Activated T-cell treated with anti-CD3 and anti-CD28 coated beads for 48 hours (primary cell): Measurements from ENCODE around the gene LRRC4B.

ENCODE experiments used
- DNase-seq: peaks from one replicate; pipeline ENCODE4 v3.0.0-alpha.2; 2020; ENCODE audit warnings: low read depth

The LRRC4B gene

DNA sequence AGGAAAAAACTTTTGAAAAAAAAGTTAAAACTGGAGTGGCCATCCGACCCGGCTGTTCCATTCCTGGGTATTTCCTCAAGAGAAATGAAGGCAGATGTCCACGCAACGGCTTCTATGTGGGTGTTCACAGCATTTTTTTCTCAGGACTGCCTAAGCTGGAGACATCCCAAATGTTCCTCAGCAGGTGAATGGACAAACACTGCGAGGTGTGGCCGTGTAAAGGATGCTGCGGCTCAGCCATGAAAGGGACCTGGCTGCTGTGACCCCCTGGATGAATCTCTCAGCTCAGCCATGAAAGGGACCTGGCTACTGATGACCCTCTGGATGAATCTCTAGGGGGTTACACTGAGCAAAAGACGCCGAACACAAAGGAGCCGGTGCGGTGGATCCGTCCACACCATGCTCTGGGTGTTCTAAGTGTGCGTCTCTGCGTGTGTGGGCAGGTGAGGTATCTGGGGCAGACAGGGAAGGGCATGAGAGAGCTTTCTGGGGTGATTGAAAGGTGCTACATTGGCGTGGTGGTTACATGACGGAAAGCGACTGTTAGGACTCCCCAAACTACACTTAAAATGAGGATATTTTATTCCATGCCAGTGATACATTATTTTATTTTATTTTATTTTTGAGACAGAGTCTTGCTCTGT lies 47.3 kb downstream of the LRRC4B start:
- DNase-seq, result no peak

- DNase-seq, result no peak
Observed at GRCh38 chr19:50519006-50519575, 49.1 kb downstream of the LRRC4B start.

DNA sequence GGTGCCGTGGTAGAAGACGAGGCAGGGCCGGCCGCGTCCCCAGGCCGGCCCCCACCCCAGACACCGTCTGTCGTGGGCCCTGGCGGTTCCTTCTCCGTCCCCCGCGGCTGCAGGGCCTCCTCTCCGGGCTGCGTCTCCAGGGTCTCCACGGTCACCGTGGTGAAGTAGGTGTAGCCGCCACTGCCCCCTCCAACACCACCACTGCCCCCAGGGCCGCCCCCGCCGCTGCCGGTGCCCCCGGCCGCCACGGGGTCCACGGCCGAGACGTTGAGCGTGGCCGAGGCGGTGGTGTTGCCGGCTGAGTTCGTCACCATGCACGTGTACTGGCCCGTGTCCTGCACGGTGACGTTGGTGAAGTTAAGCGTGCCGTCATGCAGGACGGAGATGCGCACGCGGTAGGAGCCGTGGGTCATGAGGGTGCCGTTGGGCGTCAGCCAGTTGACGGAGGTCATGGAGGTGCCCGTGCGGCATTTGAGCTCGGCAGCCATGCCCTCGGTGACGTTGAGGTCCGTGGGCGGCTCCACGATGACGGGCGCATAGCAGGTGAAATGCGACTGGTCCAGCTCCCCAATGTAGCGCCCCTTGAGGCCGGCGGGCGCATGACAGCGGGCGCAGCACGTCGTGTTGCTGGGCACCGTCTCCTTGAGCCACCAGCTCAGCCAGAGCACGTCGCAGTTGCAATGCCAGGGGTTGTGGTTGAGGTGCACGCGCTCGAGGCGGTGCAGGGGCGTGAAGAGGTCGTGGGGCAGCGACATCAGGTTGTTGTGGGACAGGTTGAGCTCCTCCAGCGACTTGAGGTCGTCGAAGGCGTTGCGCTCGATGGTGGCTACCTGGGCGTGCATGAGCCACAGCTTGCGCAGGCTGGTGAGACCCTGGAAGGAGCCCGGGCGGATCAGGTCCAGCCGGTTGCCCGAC lies 49.9 kb downstream of the LRRC4B start:
- DNase-seq, result no peak

DNA sequence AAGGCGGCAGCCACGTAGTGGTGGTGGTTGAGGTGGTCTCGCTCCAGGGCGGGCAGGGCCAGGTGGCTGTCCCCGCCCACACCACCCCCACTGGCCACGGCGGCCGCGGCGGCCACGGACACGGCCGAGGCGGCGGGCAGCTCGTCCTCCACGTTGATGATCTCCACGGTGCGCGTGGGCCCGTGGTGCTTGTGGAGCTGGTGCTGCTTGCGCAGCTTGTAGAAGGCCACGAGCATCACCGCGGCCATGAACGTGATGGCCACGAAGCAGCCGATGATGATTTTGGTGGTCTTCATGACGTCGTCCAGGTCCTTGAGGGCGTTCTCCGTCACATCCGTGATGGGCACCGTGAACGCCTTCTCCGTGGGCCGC lies 50.5 kb downstream of the LRRC4B start:
- no peak for DNase-seq

- no peak for DNase-seq
Observed at GRCh38 chr19:50516964-50517703, 51.1 kb downstream of the LRRC4B start.

DNA sequence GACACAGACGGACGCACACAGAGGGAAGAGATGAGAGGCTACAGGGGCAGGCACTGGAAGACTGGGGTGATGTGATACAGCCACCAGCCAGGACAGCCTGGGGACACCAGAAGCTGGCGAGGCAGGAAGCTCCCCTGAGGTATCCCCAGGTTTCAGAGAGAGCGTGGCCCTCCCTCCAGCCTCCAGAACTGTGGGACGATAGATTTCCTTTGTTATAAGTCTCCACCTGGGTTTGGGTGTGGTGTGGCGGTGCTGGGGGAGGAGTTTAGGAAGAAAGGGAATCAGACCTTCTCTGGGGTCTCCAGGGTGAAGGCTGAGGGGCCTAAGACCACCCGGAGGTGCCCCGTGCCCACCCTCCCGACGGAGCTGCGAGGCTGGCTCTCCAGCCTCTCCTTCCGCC lies 51.8 kb downstream of the LRRC4B start:
- DNase-seq, result no peak

DNA sequence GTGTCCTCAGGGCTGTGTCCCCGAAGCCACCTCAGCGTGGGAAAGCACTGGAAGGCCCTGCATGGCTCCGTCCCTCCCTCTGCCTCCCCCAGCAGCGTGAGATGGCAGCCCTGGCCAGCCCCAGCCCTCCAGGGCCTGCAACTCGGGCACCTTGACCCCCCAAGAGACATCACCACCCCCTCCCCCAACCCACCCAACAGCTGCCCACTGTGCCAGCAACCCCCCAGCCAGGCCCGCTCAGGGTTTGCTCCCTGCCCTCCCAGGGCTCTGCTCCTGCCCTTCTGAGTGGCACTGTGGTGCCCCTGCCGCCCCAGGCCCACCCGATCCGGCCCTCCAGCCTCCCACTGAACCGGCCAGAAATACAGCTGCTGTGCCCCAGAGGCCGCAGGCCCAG lies 53.1 kb downstream of the LRRC4B start:
- no peak for DNase-seq

- no peak for DNase-seq
Observed at GRCh38 chr19:50514346-50515167, 53.7 kb downstream of the LRRC4B start.

DNA sequence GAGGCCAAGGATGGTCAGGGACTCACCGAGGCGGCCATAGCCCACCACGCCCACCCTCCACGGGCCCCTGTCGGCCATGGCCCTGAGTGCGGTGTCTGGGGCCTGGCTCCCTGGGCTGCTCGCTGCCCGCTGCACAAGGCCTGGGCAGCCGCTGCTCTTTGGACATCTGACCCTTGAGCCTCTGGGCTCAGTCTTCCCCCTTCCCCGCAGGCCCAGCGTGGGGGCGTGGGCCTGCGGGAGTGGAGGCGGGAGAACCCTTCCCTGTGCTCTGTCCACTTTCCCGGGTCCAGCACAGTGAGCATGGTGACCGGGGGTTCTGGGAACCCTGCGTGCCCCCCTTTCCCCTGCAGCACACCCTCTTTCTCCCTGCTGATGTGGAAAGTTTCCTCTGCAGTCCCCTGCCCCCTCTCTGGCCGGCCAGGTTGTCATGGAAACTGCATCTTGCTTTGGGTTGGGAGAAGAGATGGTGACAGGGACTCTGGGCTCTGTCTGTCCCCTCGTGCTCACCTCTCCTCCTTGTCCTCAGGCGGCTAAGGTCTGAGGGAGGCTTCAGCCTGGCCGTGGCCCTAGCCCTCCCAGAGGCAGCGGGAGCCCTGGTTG lies 54.4 kb downstream of the LRRC4B start, which contains the start of gene ASPDH:
ASPDH (minus strand) TSS at position 168 of the 600 bp plus-strand sequence; CDS start at position 78, 90 bp downstream.
- no peak for DNase-seq

DNA sequence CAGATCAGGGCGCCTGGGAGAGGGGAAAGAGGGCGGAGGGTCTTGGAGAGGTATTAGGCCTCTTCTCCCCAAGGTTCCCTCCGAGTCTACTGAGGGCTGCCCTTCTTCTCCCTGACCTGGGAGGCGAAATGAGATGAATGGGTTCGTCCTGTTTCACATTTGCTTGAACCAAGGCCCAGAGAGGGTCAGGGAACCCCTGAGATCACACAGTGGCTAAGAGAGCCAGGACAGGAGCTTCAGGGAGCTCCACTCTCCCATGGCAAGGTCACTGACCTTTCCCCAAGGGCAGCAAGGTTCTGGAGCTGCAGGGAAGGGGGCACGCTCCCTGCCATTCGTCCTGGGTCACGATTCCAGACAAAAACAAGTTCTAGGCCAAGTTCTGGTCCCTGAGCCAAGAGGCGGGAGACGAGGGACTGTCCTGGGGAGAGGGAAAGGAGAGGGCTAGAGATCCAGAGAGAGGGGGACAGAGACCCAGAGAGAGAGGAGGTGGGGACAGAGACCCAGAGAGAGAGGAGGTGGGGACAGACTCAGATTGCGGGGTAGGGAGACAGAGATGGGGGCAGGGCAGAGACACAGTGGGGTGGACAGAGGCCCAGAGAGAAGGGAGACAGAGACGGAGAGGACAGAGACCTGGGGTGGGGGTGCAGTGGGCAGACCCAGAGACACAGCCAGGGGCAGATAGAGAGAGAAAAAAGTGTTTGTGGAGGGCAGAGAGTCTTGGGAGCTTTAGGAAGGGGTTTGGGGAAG lies 55.1 kb downstream of the LRRC4B start:
- no peak for DNase-seq

GRCh38 chr19:50512112-50512998 lies 55.9 kb downstream of the LRRC4B start:
- no peak for DNase-seq

DNA sequence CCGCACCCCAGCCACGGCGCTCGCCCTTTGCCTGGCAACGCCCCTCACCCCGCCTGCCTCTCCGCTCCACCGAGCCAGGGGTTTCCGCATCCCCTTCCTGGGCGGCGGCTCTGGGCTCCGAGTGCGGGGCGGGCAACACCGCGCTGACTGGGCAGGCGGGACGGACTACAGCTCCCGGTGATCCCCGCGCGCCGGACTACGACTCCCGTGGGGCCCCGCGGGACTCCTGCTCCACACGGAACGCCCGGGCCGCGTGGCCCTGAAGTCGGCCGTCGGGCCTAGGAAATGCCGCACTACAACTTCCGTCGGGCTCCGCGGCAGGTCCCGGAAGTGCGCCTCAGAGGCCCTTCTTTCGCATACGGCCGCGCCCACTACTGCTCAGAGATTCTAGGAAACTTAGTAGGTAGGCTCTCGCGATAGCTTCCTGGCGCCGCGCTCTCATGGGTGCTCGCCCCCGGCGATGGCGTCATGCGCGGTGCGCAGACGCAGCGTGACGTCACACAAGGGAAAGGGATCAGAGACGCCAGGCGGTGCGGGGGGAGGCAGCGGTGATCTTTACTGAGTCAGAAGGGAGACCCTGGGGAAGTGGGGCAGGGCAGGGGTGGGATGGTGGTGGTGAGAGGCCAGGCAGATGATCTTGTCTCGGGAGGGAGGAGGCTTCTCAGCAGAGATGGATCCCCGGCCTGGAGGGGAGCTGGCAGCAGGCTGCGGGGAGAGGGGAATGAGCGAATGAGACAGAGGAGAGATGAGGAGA lies 57.0 kb downstream of the LRRC4B start, which contains the start of gene JOSD2:
JOSD2 (minus strand) TSS at position 123 of the 754 bp plus-strand sequence. CDS start 760 bp downstream, outside the sequence.
- DNase-seq, result peak; percentile 94

GRCh38 chr19:50510700-50511068 lies 57.6 kb downstream of the LRRC4B start:
- no peak for DNase-seq

DNA sequence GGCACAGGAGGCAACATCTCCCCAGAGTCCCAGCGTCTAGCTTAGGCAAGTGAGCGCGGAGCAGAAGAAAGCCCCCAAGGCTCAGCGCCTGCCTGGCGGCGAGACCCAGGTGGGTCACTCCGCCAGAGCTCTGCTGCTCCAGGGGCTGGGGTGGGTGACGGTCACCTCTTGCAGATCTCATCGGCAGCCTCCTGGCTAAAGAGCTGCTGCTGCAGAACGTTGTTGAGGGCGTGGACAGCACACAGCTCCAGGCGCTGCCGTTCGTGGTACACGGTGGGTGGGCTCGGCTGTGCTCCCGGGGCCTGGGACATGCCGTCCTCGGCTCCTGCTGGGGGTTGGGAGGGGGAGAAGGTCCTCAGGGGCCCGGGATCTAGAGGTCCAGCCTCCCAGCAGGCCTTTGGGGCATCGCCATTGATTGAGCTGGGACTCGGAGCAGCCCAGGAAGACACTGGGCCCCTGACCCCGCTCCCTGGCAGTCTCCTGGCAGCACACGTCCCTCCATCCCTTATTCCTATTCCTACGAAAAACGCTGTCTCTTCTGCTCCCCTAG lies 58.0 kb downstream of the LRRC4B start:
- no peak for DNase-seq

- no peak for DNase-seq
Observed at GRCh38 chr19:50509366-50509765, 58.9 kb downstream of the LRRC4B start.

DNA sequence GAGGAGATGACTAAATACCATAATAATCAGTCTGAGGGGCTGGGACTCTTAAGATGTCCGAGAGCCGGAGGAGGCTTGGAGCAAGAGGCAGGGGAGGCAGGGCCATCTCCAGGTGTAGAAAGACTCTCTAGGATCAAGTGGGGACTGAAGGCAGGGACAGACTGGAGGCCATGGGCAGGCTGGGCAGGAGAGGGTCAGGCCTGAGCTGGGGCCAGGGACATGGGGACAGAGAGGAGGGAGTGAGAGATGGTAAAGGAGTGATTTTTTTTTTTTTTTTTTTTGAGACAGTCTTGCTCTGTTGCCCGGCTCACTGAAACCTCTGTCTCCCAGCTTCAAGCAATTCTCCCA lies 59.4 kb downstream of the LRRC4B start:
- DNase-seq, result no peak

DNA sequence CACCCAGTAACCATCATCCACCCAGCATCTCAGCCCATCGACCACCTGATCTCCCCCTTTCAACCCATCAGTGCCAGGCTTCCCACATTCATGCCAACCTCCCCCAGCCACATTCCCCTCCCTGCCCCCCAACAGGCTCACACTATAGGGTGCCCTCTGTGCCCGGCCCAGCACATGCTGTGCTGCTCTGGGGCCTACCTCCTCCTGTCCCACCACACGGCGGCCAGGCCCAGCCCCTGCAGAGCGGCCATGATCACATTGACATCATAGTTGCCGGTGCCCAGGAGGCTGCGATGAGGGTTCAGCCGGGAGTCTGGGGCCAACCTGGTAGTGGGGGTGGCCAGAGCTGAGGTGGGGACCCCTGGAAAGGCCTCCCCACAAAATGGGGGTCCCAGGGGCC lies 60.9 kb downstream of the LRRC4B start:
- no peak for DNase-seq

GRCh38 chr19:50506700-50507099 lies 61.5 kb downstream of the LRRC4B start:
- no peak for DNase-seq
